ENCODE measurements around the gene ADAMTS9. TPM values are rescaled to one million over a fixed set of nuclear protein-coding genes. Genes with fewer than 3 reads are reported as not detected.
A peak's percentile ranks its signal among the peaks of the same experiment; 100 is the strongest.

The ADAMTS9 gene
- total RNA-seq, 2 donors from 2014 or later: 27.2 to 54.7 TPM

DNA sequence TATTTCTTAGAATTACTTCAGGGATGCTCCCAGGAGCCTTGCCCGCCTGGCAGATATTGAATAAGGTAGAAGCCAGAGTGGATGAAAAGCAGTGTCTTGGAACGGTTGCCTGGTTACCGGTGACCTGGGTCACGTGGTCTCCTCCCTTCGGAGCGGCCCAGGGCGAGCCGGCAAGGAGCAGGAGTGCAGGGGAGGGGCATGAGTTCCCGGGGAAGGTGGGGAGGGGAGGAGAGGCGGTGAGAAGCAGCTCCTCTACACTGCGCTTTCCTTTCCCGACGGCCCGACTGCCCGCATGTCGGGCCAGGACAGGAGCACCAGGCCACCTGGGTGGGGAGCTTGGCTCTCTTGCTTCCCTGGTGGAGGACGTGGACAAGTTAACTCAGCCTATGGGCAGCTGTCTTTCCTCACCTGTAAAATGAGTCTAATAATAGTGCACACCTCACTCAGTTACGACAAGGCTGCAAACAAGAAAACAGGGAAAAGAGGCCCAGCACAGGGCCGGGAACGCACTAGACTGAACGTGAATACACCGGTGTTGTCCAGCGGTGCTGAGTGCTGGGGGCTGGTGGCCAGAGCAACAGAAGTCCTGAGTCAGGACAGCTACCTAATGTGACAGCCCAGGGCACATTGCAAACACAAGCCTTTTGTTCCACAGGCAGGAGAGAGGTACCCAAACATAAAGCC, 198.3 kb downstream of the ADAMTS9 start:
- no peak overlapping the region for H3K27ac ChIP-seq
- WGBS, 2 donors: 18 to 30% methylated on average over 18 to 23 of the region's 23 CpGs
- H3K36me3 ChIP-seq (replicated peaks in 1 of 2; ENCODE audit: insufficient read depth in 1 of 2, low read depth in 2 of 2): no peaks in the 10 kb centered on the region
- H3K27me3 ChIP-seq: no peaks in the 10 kb centered on the region
- H3K4me3 ChIP-seq: no peak overlapping the region
- H3K4me1 ChIP-seq: peaks cover 28% of the 10 kb centered on the region
- peak; percentile 64 for ATAC-seq
- intact Hi-C loops (cut with DNase I): loop anchor here (5.0 kb wide), 1 partner anchor 457 kb away; no protein-coding TSS in a partner anchor
- no peak for TF ChIP-seq POLR2A (IDR thresholded peaks at IDR 0.05)
- TF ChIP-seq, protein P1, sequence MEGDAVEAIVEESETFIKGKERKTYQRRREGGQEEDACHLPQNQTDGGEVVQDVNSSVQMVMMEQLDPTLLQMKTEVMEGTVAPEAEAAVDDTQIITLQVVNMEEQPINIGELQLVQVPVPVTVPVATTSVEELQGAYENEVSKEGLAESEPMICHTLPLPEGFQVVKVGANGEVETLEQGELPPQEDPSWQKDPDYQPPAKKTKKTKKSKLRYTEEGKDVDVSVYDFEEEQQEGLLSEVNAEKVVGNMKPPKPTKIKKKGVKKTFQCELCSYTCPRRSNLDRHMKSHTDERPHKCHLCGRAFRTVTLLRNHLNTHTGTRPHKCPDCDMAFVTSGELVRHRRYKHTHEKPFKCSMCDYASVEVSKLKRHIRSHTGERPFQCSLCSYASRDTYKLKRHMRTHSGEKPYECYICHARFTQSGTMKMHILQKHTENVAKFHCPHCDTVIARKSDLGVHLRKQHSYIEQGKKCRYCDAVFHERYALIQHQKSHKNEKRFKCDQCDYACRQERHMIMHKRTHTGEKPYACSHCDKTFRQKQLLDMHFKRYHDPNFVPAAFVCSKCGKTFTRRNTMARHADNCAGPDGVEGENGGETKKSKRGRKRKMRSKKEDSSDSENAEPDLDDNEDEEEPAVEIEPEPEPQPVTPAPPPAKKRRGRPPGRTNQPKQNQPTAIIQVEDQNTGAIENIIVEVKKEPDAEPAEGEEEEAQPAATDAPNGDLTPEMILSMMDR (IDR thresholded peaks at IDR 0.05): no peak
- no peaks in the 10 kb centered on the region for H3K9me3 ChIP-seq
- peak; percentile 43 to 72 (median 70) for DNase-seq

DNA sequence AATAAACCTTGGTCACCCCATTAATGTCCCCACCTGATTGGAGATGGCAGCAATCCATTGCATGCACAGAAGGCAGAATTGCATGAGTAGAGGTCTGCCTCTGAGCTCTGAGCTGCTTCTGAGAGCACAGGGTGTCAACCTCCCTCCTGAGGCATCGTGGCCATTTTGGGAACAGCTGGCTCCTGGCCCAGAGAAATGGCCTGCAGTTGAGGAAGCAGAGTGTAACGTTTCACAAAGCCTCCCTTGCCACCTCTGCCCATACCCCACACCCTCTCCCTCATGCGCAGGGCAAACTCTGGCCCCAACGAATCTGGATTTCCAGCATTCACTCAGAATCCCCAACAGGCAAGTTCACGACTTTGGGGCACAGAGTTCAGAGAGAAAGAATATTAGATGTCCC, 198.9 kb downstream of the ADAMTS9 start:
- intact Hi-C loops (cut with DNase I): loop anchor here (5.0 kb wide), 1 partner anchor 457 kb away; no protein-coding TSS in a partner anchor
- DNase-seq (no peak), ATAC-seq (no peak)
- Histone ChIP-seq H3K36me3 (replicated peaks in 1 of 2; ENCODE audit: insufficient read depth in 1 of 2, low read depth in 2 of 2) (no peaks in the 10 kb centered on the region), H3K9me3 (no peaks in the 10 kb centered on the region), H3K27me3 (no peaks in the 10 kb centered on the region), H3K27ac (no peak overlapping the region), H3K4me3 (no peak overlapping the region), H3K4me1 (peaks cover 28% of the 10 kb centered on the region)
- 36 to 39% methylated on average over 5 of the region's 5 CpGs for whole genome bisulfite sequencing, 2 donors
- TF ChIP-seq, protein P1 (IDR thresholded peaks at IDR 0.05): no peak
- no peak for TF ChIP-seq POLR2A (IDR thresholded peaks at IDR 0.05)

DNA sequence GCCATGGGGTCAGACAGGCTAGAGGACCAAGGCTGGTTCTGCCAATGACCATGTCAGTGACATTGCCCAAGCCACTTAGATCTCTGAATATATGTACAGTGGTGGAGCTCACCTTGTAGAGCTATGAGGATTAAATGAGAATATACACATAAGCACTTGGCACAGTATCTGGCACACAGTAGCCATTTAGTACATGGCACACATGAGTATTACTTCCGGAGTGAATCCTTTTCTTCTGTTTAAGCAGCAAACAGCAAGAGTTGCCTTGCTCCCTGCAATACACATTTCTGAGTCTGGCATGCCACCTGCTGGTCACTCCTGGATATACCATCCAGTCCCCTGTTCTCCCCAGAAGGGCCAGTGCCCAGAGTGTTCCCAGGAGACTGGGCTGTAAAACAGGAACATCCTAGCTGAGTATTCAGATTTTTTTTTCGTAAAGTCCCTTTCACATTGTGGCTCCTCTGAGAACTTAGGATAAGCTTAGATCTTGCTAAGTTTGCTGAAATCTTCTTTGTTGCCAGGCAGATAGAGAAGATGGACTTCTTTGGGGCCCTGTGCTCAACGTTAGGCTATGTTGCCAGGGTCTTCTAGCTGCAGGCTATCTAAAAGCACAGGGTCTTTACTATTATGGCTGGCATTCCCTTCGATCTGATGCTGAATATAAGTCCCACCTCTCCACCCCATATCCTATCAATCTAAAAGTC, 203.4 kb downstream of the ADAMTS9 start:
- Histone ChIP-seq H3K4me1 (peaks cover 7% of the 10 kb centered on the region), H3K9me3 (no peaks in the 10 kb centered on the region), H3K27me3 (no peaks in the 10 kb centered on the region), H3K4me3 (no peak overlapping the region), H3K36me3 (replicated peaks in 1 of 2; ENCODE audit: insufficient read depth in 1 of 2, low read depth in 2 of 2) (no peaks in the 10 kb centered on the region), H3K27ac (no peak overlapping the region)
- no peak for TF ChIP-seq POLR2A (IDR thresholded peaks at IDR 0.05)
- TF ChIP-seq, protein P1 (IDR thresholded peaks at IDR 0.05): peak; percentile 69 to 92 (median 86)
- DNase-seq (peak; percentile 81 to 85 (median 82)), ATAC-seq (peak; percentile 93)
- intact Hi-C loops (cut with DNase I): no loop called here
- WGBS, 2 donors: 17 to 24% methylated on average over 4 of the region's 4 CpGs

DNA sequence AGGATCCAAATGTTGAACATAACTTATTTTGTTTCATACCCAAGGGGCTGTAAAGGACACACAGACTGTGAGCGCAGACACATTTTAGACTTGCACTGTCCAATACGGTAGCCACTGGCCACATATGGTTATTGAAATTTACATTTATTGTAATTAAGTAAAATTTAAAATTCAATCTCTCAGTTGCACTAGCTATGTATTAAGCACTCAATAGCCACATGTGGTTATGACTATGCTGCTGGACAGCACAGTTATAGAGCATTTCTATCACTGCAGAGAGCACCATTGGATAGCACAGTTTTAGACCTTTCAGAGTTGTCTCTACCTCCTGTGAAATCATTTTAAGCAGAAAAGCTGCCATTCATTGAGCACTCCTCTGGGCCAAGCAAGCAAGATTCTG, 204.3 kb downstream of the ADAMTS9 start:
- no peaks in the 10 kb centered on the region for H3K36me3 ChIP-seq (replicated peaks in 1 of 2; ENCODE audit: insufficient read depth in 1 of 2, low read depth in 2 of 2)
- H3K4me1 ChIP-seq: no peaks in the 10 kb centered on the region
- H3K27ac ChIP-seq: no peak overlapping the region
- intact Hi-C loops (cut with DNase I): no loop called here
- DNase-seq (no peak), ATAC-seq (no peak)
- H3K27me3 ChIP-seq: no peaks in the 10 kb centered on the region
- no peak for TF ChIP-seq POLR2A (IDR thresholded peaks at IDR 0.05)
- TF ChIP-seq, protein P1 (IDR thresholded peaks at IDR 0.05): no peak
- no peak overlapping the region for H3K4me3 ChIP-seq
- H3K9me3 ChIP-seq: no peaks in the 10 kb centered on the region
- WGBS, 2 donors: 86 to 97% methylated on average over 2 of the region's 2 CpGs
